Dedifferentiated amniotic fluid mesenchymal stem cell (primary cell): ENCODE data around the gene PTPN12.
"Not testable (repeated sequence)": the region's sequence is repeated elsewhere in the genome, so short reads cannot be mapped to it uniquely, and the experiment has no call there.

Experiments
- DNase-seq: peaks from one replicate; pipeline ENCODE4 v3.0.0-alpha.2; 2016; ENCODE audit errors: extremely low spot score

PTPN12 gene

DNA sequence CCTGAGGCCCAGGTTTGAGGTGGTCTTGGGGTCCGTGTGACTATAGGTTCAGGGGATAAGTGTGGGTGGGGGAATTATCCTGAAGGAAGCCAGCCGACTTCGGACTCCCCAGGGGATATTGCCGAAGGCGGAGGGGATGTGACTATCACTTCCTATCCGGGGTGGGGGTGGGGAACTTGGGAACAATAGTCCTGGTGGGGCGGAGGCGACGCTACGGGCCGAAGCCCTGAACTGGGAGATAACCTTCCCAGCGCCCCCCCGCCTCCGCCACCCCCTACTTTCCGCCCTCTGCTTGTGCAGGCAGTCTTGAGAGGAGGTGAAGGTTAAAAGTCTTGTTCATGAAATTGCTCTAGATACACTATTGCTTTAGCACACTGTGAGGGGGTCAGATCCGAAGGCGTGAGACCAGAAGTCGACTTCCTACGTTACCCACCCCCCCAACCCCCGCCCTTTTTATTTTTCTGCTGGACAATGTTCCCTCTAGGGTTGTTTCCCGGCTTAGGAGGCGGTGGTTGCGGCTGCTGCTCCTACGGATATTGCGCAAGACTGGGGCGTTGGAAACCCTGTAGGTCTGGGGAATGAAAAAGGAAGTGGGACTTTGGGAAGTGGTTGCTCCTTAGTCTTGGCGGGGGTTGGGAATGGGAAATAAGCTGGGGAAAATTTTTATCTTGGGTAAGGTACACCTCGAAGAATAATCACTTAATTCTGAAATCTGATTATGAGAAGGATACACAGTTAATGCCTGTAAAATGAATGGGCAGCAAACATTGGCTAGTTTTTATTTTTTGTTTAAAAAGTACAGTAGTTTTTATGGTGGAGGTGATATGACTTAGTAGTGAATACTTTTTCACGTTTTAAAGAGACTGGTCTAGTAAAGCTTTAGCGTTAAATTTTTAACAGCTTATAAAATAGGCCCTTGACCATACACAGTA lies 1.5 kb downstream of the PTPN12 start:
- DNase-seq = peak; percentile 88

DNA sequence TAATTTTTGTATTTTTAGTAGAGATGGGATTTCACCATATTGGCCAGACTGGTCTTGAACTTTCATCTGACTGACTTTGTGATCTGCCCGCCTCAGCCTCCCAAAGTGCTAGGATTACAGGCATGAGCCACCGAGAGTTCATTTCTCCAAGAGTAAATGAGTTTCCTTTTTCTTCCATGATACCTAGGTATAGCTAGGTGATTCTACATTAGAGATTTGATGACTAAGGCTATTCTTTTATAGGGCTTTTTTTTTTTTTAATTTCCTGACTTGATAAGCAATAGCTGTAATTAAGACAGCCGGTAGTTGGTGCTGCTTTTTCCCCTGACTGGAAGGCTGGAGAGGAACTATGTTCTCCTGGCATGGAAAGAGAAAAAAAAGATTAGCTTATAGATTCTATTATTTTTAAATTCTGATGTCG lies 3.3 kb downstream of the PTPN12 start:
- DNase-seq = no peak

DNA sequence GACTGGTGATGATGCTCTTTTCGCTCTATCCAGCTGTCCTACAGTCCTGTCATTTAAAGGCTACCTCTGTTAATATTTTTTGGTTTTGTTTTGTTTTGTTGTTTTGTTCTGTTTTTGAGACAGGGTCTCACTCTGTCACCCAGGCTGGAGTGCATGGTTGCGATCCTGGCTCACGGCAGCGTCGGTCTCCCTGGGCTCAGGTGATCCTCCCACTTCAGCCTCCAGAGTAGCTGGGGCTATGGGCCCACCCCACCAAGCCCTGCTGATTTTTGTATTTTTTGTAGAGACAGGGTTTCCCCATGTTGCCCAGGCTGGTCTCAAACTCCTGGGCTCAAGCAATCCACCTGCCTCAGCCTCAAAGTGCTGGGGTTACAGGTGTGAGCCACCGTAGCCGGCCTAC lies 3.9 kb downstream of the PTPN12 start:
- DNase-seq = not testable (repeated sequence)

DNA sequence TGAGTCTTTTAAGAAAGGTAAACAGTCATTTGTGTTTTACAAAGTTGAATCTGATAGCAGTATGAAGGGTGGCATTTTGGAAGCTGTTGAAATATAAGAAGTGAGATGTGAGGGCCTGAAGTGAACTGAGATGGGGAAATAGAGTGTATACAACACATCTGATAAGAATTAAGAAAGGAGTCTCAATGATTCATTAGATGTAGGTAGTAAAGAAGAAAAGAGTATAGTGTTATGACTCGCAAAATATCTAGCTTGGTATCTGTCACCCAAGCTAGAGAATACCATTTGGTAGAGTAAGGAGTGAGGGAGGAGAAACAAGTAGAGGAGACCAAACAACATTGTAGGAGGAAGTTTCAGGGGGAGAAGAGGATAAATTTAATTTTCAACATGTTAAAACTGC lies 5.3 kb downstream of the PTPN12 start:
- no peak for DNase-seq

DNA sequence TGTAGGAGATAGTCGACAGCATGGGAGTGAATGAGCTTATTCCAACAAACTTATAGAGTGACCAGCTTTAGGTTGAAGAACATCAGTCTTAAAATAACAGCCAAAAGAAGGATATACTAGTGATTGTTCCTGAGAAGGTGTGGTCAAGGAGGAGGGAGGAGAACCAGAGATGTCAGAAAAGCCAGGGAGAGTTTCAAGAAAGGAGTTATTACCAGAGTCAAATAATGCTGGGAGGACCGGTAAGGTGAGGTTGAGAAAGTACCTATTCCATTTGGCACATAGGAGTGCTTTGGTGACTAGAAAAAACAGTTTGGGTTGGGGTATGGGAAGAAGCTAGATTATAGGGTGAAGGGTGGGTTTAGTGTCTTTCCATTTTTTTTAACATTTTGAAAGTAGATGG lies 5.8 kb downstream of the PTPN12 start:
- DNase-seq = no peak

DNA sequence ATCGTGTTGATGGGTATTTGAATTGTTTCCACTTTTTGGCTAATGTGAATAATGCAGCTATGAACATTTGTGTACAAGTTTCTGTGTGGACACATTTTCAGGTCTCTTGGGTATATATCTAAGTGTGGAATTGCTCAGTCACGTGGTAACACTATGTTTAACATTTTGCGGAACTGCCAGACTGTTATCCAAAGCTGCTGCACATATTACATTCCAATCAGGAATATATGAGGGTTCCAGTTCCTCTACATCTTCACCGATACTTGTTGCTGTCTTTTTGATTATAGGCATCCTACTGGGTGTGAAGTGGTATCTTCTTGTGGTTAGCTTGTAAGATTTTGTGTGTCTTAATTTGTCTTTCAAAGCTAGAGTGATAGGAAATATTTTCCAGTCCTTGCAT lies 6.8 kb downstream of the PTPN12 start:
- DNase-seq = no peak

DNA sequence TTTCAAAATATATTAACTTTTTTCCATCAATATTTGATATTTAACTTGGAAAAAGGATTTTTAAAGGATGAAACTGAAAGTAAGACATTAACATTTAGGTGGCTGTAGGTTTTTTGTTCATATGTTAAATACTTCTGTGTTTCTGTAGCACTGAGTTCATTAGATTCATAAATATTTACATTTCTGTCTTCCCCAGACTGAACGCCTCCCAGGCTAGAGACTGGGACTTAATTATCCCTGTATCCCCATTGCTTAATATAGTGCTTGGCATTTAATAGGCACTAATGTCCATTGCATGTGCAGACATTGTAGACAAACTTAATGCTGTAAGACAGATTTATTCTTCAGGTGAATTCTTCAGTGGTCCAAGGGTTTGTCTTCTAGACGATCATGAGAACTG lies 7.4 kb downstream of the PTPN12 start:
- no peak for DNase-seq

DNA sequence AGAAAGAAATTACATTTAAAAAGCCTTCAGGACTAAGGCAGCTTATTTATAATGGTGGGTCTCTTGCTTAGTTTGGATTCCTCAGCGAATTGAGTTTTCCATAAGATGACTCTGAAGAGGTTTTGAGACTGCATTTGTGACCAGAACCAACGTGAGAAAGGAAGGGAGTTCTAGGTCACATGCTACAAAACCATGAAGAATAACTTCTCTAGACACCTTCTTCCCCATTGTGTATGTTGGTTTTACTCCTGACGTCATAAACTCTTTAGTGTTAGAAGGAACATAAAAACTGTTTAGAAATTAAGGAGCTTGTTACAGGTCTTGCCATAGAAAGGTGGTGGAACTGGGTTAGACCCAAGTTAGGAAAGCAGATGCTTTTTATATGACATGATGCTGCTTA lies 11.1 kb downstream of the PTPN12 start:
- DNase-seq = no peak

DNA sequence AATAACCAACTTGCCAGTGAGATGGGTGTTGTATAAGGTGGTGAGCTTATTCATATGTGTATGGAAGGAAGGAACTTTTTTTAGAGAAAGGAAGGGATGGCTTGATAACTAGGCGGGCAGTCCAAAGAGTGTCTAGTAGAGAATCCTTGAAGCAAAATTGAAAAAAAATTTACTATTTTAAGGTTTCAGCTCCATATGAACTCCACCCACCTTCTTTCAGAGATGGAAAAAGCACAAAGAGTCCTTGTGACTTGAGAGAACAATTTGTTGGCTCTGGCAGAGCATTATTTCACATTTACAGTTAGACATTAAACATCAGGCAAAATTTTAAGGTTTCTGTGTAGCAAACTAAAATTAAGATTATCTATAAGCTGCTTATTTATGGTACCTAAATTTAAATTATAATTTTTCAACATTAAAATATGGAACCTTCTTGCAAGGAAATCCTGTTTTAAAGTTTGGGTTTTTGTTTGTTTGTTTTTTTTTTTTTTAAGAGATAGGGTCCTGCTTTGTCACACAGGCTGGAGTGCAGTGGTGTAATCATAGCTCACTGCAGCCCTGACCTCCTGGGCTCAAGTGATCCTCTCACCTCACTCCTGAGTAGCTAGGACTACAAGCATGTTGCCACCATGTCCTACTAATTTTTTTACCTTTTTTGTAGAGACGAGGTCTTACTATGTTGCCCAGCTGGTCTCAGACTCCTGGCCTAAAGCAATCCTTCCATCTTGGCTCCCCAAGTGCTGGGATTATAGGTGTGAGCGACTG lies 12.2 kb downstream of the PTPN12 start:
- no peak for DNase-seq

DNA sequence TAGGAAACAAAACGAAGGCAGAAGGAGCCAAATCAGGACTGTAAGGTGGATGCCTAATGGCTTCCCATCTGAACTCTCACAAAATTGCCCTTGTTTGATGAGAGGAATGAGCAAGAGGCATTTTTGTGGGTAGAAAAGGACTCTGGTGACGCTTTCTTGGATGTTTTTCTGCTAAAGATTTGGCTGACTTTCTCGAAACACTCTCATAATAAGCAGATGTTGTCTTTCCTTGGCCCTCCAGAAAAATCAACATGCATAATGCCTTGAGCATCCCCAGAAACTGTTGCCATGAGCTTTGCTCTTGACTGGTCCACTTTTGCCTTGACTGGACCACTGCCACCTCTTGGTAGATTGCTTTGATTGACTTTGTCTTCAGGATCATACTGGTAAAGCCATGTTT lies 13.5 kb downstream of the PTPN12 start:
- DNase-seq = no peak

DNA sequence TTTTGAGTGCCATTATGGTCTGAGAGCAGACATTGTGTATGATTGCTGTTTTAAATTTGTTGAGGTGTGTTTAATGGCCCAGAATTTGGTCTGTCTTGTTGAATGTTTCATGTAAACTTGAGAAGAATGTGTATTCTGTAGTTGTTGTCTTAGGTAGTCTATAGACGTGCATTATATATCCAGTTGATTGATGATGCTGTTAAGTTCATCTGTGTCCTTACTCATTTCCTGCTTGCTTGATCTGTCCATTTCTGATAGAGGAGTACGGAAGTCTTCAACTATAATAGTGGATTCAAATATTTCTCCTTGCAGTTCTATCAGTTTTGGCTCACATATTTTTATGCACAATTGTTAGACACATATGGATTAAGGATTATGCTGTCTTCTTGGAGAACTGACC lies 16.0 kb downstream of the PTPN12 start:
- DNase-seq = no peak

DNA sequence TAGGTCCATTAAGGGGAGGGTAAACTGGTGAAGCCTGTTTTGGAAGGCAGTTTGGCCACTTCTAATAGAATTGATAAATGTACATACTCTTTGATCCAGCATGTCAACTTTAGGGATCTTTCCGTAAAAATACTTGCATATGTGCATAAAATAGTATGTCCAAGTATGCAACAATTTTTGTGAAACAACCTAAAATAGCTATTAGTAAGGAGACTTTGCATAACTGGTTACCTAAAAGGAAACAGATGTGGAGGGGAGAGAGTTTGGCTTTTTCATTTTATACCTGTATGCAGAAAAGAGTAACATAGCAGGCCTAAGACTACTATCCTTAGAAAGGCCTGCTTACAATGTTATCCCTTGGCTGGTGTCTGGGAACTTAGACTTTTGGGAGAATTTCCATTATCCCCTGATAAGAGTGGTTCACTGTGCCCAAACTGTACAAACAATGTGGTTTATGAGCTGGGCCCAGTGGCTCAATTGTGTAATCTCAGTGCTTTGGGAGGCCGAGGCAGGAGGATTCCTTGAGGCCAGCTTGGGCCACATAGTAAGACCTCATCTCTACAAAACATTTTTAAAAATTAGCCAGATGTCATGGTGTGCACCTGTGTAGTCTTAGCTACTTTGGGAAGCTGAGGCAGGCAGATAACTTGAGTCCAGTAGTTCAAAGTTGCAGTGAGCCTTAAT lies 21.3 kb downstream of the PTPN12 start:
- no peak for DNase-seq

DNA sequence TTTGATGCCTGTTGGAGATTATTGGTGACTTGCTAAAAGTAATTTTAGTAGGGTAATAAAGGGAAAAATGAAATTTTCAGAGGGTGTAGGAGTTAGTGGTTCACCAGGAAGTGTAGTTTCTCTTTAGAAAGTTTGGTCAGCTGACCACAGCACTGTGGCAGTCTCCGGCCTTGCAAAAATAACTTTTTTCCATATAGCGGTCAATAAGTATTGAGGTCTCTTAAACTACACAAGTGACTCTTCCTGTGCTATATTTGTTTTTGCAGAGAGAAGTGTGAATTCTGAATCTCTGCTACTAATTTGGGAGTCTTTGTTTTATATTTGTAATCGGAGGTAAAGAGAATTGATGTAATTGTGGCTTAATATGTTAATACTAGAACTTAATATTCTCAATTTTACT lies 24.3 kb downstream of the PTPN12 start:
- DNase-seq = no peak

DNA sequence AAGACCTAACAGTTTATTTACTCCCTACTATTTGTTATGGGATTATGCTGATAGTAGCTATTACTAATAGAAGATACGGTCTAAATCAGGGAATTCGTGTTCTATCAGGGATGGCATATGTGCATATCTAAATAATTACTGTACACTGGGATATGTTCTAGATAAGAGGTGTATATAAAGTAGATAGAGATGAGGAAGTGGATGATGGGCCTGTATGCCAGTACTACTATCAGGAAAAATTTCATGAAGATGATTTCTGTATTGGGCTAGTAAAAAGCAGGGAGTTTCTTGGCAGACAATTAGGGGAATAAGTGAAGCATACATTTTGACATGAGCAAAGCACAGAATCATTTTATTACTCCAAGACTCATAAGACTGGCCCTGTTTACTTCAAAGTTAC lies 26.2 kb downstream of the PTPN12 start:
- no peak for DNase-seq

DNA sequence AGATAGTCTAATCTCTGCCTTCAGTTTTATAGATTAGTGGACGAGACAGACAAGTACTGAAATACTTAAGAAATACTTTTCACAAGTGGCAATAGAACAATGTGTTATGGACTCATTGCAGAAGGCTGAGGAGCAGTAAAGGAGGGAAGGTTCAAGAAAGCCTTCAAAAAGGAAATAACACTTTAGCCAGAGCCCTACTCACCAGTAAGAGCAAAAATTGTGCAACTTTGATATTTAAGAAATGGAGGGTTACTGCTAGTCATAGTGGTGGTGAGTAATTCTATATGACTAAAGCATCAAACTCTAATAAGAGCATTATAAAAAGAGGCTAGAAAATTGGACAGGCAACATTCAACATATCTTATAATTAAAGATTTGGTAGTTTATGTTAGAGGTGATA lies 28.8 kb downstream of the PTPN12 start:
- peak; percentile 40 for DNase-seq

DNA sequence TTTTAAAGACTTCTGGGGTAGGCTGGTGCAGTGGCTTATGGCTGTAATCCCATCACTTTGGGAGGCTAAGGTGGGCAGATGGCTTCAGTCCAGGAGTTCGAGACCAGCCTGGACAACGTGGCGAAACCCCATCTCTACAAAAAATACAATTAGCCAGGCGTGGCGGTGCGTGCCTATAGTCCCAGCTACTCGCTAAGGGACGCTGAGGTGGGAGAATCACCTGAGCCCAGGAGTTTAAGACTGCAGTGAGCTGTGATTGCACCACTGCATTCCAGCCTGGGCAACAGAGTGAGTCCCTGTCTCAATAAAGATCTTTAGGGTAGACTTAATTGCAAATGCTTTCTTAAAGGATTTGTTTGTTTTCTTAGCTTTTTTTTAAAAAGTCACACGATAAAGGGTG lies 29.3 kb downstream of the PTPN12 start:
- DNase-seq = no peak

DNA sequence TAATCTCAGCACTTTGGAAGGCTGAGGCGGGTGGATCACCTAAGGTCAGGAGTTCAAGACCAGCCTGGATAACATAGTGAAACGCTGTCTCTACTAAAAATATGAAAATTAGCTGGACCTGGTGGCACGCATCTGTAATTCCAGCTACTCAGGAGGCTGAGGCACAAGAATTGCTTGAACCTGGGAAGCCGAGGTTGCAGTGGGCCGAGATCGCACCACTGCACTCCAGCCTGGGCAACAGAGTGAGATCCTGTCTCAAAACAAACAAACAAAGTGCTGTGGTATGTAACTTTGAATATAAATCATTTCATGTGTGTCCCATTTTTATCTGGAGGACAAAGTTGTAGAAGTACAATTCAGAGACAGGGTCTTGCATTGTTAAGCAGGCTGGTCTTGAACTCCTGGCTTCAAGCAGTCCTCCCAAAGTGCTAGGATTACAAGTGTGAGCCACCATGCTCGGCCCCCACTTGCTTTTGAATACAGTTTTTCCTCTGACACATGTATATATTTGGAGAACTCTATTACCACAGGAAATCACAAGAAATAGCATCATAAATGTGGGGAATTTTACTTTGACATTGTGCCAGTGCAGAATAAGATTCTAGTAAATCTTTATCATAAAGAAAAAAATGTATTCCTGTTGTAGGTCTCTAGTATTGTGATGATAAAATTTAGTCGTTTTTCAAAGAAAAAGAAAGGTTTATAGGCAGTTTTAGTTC lies 32.6 kb downstream of the PTPN12 start:
- DNase-seq = no peak

DNA sequence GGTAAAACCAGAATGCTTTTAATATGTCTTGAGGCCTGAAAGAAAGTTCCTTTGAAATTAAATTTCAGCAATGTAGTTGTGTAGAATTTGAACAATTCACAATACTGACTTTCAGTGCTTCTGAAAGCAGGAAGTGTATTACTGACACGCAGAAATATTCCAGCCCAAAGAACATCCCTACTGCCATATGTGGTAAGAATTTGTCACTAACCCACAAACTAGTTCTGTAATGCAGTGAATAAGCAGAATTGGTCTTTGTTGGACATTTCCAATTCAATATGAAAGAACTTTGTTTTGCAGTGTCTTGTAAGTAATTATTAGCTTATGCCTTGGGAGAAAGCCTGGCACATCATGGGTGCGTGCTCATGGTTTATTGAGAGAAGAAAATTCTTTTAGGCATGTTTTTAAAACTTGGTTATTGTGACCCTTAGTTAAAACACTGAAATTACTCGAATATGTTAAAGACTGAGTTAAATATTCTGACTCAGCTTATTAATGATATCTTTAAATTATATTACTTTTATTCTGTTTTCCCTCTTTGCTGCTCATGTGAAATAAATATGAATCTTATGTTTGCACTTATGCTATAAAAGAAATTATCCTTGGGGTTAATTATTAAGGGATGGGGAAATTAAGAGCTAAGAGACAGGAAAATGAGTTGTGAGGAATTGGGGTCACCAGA lies 33.4 kb downstream of the PTPN12 start:
- DNase-seq = peak; percentile 63

DNA sequence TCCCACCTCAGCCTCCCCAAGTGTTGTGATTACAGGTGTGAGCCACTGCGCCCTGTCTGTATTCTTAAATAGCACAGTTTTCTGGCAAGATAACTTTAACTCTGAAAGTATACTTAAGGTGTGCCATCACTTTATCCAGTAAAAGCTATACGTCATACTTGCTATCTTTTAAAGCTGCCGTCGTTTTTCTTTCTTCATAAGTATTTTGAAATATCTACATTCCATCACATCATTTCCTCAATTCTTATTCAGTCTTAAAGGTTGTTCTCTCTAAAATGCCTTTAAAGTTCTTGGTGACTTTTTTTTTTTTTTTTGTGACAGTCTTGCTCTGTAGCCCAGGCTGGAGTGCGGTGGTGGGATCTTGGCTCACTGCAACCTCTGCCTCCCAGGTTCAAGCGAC lies 34.7 kb downstream of the PTPN12 start:
- no peak for DNase-seq

DNA sequence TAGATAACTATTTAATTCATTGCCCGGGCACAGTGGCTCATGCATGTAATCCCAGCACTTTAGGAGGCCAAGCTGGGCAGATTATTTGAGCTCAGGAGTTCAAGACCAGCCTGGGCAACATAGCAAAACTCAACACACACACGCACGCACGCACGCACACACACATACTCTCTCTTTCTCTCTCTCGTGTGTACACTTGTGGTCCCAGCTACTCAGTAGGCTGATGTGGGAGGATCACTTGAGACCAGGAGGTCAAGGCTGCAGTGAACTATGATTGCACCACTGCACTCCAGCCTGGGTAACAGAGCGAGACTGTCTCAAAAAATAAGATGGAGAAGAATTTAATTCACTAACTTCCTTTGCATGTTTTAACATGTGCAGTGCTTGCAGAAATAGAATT lies 38.1 kb downstream of the PTPN12 start:
- no peak for DNase-seq

DNA sequence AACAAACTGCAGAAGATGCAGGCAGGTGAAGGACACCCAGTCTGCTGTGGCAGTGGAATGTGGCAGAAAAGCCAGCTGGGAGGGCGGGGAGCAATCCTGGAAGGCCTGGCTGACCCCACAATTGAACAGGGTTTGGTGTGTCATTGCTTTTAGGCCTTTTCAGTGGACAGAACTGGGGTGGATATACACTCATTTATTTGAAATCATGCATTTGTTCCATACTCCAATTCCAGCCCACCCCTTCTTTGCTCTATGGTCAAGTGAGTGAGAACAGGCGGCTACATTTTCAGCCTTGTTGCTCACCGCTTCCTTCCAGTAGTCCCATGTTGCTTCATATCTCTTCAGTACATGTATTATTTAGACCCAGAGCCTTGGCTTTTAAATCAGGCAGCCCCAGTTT lies 39.8 kb downstream of the PTPN12 start:
- no peak for DNase-seq
